Fibroblast of the aortic adventitia (primary cell): ENCODE measurements around the gene RNF39. TPM values are rescaled to one million over a fixed set of nuclear protein-coding genes. Genes with fewer than 3 reads are reported as not detected.
"Not testable (repeated sequence)": the region's sequence is repeated elsewhere in the genome, so short reads cannot be mapped to it uniquely, and the experiment has no call there.

Experiments
- DNase-seq: peaks from one replicate; pipeline ENCODE4 v3.0.0-alpha.2; 2010; ENCODE audit warnings: low read depth
- H3K4me3 ChIP-seq: 2 replicates; pipeline ENCODE4 v1.5.1; 2011; ENCODE audit warnings: low read depth, mild to moderate bottlenecking, control low read depth, low read length, moderate library complexity
- CTCF ChIP-seq: IDR thresholded peaks from 2 replicates; pipeline ENCODE4 v1.5.1; 2011; ENCODE audit warnings: mild to moderate bottlenecking, low read length, control low read depth, inconsistent platforms; ENCODE audit not compliant: insufficient read depth
- small RNA-seq: library from RNA; depleted of rRNA; stranded (forward); fragments of <200 nt; gene quantifications from one replicate; pipeline ENCODE3, GENCODE V24; 2012
- total RNA-seq: library from RNA; depleted of rRNA; stranded (reverse); fragments of >200 nt; gene quantifications from 2 replicates; pipeline ENCODE4 v1.2.3, GENCODE V29; 2012; ENCODE audit warnings: low replicate concordance

Gene RNF39
- total RNA-seq, 1 donor, result not detected

GRCh38 chr6:30029588-30029987 lies 46.0 kb downstream of the RNF39 start:
- no peak for DNase-seq
- TF ChIP-seq CTCF, result no peak
- H3K4me3 ChIP-seq, result no peak overlapping the region

GRCh38 chr6:30025186-30025585 lies 50.4 kb downstream of the RNF39 start:
- H3K4me3 ChIP-seq, result no peak overlapping the region
- DNase-seq, result no peak
- no peak for TF ChIP-seq CTCF

- H3K4me3 ChIP-seq, result not testable (repeated sequence)
These were observed 52.9 kb downstream of the RNF39 start for GRCh38 chr6:30022712-30023111.

GRCh38 chr6:30022189-30022588 lies 53.4 kb downstream of the RNF39 start:
- no peak for TF ChIP-seq CTCF

More at GRCh38 chr6:30022712-30023111, 52.9 kb downstream of the RNF39 start:
- not testable (repeated sequence) for DNase-seq

GRCh38 chr6:30020626-30021025 lies 54.9 kb downstream of the RNF39 start:
- H3K4me3 ChIP-seq, result no peak overlapping the region
- no peak for TF ChIP-seq CTCF
- DNase-seq, result no peak

More at GRCh38 chr6:30022189-30022588, 53.4 kb downstream of the RNF39 start:
- DNase-seq, result no peak
- H3K4me3 ChIP-seq, result no peak overlapping the region

Small RNAs within 50 kb of the gene (small RNA-seq; reads per million reads assigned to genes)
- gene RF02218, result not detected
- gene RF02219, result not detected
- gene RF02220, result not detected

Other genes with a start within 250 kb of the RNF39 start
- not detected in 2 replicates for gene HLA-G, start 247.9 kb downstream of the RNF39 start, total RNA-seq
- gene HLA-A, start 133.2 kb downstream of the RNF39 start, total RNA-seq, result 184 and 391 TPM in 2 replicates
- gene POLR1H, start 14.5 kb downstream of the RNF39 start, total RNA-seq, result 11.0 and 18.3 TPM in 2 replicates
- gene PPP1R11, start 8.6 kb downstream of the RNF39 start, total RNA-seq, result 19.0 and 52.5 TPM in 2 replicates
- not detected in 2 replicates for gene TRIM31, start 37.3 kb upstream of the RNF39 start, total RNA-seq
- gene TRIM40, start 60.4 kb upstream of the RNF39 start, total RNA-seq, result not detected in 2 replicates
- not detected in 2 replicates for gene TRIM10, start 85.4 kb upstream of the RNF39 start, total RNA-seq
- not detected in 2 replicates for gene TRIM15, start 87.8 kb upstream of the RNF39 start, total RNA-seq
- gene TRIM26, start 137.6 kb upstream of the RNF39 start, total RNA-seq, result 32.4 and 41.9 TPM in 2 replicates